MCF 10A (cell line): ENCODE data around the gene ODC1. TPM values are rescaled to one million over a fixed set of nuclear protein-coding genes. Genes with fewer than 3 reads are reported as not detected.

Experiments used
- BruUV-seq: library from RNA; stranded (reverse); fragments of 400-500 nt; replicated peaks from 2 replicates; lab custom pipeline; 2021; lab: Mats Ljungman, UMichigan
- CTCF ChIA-PET: fragments of 300-600 bp; sonication (Branson Sonifier 250); formaldehyde crosslinking; extraction: SDS; loops from one replicate; lab custom pipeline; 2021; ENCODE audit warnings: antibody characterized with exemption, inconsistent platforms; lab: Yijun Ruan, JAX
- POLR2A ChIA-PET: fragments of 300-600, 350-650 bp; sonication (Branson Sonifier 250); formaldehyde crosslinking; extraction: SDS; loops from one replicate; lab custom pipeline; 2020; ENCODE audit warnings: antibody characterized with exemption, inconsistent platforms; lab: Yijun Ruan, JAX
- DNase-seq: peaks from one replicate; pipeline ENCODE4 v3.0.0-alpha.2; 2018; ENCODE audit not compliant: unreplicated experiment
- H3K27ac Mint-ChIP-seq: one replicate; pipeline ENCODE4 v1.8.0; 2022; ENCODE audit warnings: mild to moderate bottlenecking, low read depth, mixed read lengths; ENCODE audit not compliant: unreplicated experiment
- H3K27me3 Mint-ChIP-seq: one replicate; pipeline ENCODE4 v1.8.0; 2022; ENCODE audit warnings: mixed read lengths; ENCODE audit not compliant: insufficient read depth, unreplicated experiment
- H3K36me3 Mint-ChIP-seq: one replicate; pipeline ENCODE4 v1.8.0; 2022; ENCODE audit warnings: mild to moderate bottlenecking, moderate library complexity, mixed read lengths; ENCODE audit not compliant: insufficient read depth, unreplicated experiment
- H3K4me1 Mint-ChIP-seq: one replicate; pipeline ENCODE4 v1.8.0; 2022; ENCODE audit warnings: mixed read lengths; ENCODE audit not compliant: insufficient read depth, unreplicated experiment
- H3K4me3 Mint-ChIP-seq: one replicate; pipeline ENCODE4 v1.8.0; 2022; ENCODE audit warnings: mild to moderate bottlenecking, moderate library complexity, mixed read lengths; ENCODE audit not compliant: unreplicated experiment
- H3K9me3 Mint-ChIP-seq: one replicate; pipeline ENCODE4 v1.8.0; 2022; ENCODE audit warnings: mixed read lengths; ENCODE audit not compliant: unreplicated experiment
- intact Hi-C: fragments of 100-400 bp; cut with micrococcal nuclease; formaldehyde crosslinking; loops from 2 replicates; pipeline ENCODE4 v1.14.1; 2022
- total RNA-seq: library from RNA; stranded (reverse); gene quantifications from 2 replicates; pipeline ENCODE4 v1.2.3, GENCODE V29; 2022
- TF ChIP-seq, protein P1 (sequence below): fragments of 200-600 bp; IDR thresholded peaks from one replicate; pipeline ENCODE4 v1.8.0; 2022; ENCODE audit warnings: antibody characterized with exemption, mild to moderate bottlenecking; ENCODE audit not compliant: unreplicated experiment

ODC1 gene
- total RNA-seq, 1 experiment from 2014 or later = 341 TPM

DNA sequence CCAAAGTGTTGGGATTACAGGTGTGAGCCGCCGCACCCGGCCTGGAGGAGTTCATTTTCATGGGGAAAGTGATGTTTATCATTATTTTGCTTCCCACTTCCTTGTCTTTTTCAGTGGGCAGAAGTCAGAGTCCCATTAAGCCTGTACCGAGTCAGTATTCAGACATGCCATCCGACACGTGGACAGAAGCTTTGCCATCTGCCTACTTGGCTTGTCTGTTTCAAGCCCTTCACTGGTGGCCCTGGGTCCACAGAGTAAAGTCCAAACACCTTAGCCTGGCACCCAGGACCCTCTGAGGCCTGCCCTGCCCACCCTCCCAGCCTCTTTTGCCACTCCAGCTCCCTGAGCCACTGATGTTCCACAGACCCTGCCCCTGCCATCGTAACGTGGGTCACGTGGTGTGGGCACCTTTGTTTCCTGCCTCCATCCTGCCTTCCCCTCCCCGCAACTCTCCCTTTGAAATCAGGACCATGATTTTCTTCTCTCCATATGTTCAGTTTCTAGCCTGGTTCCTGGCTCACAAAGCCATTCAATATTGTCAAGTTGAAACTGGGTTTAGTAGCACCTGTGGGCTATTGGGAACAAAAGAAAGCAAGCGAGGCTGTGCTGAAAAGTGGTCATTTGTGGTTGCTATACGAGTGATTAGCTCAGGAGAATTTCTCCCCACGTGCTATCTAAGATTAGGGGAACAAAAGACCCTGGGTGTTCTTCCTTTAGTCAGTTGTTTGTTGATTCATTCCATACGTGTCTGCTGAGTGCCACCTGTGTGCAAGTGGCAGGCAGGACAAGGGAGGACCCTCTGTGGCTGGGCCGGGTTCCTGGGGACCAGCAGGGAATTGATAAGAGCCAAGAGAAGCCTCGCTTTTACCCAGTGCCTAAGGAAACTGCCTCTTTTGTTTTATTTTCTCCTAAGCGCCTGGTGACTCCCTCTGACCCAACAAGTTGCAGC is 5.1 kb upstream of the ODC1 start:
- no peak for DNase-seq
- ChIA-PET POLR2A (interaction anchor here (0.5 to 1.4 kb wide), 11 partner anchors 37 to 915 kb away, joined by 3 to 7 read pairs (median 3); no protein-coding TSS in a partner anchor), CTCF (interaction anchor here (0.5 to 8.9 kb wide), 4 partner anchors 17 to 357 kb away, joined by 3 to 53 read pairs (median 5); no protein-coding TSS in a partner anchor)
- Mint-ChIP-seq H3K4me3 (peak overlapping the region; percentile 23), H3K36me3 (no peaks in the 10 kb centered on the region), H3K27ac (peak overlapping the region; percentile 72), H3K4me1 (peaks cover 41% of the 10 kb centered on the region), H3K9me3 (no peaks in the 10 kb centered on the region), H3K27me3 (no peaks in the 10 kb centered on the region)
- BruUV-seq = no TSS peak
- intact Hi-C loops = loop anchor here (1.0 to 2.0 kb wide), 3 partner anchors 40 to 82 kb away; no protein-coding TSS in a partner anchor
- TF ChIP-seq, protein P1, sequence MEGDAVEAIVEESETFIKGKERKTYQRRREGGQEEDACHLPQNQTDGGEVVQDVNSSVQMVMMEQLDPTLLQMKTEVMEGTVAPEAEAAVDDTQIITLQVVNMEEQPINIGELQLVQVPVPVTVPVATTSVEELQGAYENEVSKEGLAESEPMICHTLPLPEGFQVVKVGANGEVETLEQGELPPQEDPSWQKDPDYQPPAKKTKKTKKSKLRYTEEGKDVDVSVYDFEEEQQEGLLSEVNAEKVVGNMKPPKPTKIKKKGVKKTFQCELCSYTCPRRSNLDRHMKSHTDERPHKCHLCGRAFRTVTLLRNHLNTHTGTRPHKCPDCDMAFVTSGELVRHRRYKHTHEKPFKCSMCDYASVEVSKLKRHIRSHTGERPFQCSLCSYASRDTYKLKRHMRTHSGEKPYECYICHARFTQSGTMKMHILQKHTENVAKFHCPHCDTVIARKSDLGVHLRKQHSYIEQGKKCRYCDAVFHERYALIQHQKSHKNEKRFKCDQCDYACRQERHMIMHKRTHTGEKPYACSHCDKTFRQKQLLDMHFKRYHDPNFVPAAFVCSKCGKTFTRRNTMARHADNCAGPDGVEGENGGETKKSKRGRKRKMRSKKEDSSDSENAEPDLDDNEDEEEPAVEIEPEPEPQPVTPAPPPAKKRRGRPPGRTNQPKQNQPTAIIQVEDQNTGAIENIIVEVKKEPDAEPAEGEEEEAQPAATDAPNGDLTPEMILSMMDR = no peak

DNA sequence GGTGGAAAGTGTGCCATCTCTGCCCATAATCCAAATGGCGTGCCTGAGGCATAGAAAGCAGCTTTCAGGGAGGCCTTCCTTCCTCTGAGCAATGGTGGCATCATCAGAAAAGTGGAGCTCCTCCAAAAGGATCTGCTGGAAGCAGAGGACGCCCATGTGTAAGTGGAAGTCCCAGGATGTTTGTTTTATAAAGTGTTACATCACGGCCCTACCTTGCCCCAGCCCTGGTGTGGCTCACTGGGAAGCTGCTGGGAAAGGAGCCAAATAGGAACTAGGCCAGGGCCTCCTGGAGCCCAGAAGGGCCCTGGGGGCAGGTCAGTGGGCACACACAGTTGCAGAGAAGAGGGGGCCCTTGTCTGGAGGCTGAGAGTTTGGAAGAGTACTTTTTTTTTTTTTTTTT is 4.2 kb upstream of the ODC1 start:
- POLR2A ChIA-PET = interaction anchor here (0.5 to 1.4 kb wide), 16 partner anchors 30 to 891 kb away, joined by 3 to 7 read pairs (median 3); no protein-coding TSS in a partner anchor
- Mint-ChIP-seq H3K9me3 (no peaks in the 10 kb centered on the region), H3K27me3 (no peaks in the 10 kb centered on the region), H3K27ac (peak overlapping the region; percentile 65), H3K36me3 (no peaks in the 10 kb centered on the region), H3K4me3 (peak overlapping the region; percentile 35), H3K4me1 (peaks cover 33% of the 10 kb centered on the region)
- CTCF ChIA-PET = interaction anchor here (0.6 to 8.9 kb wide), 4 partner anchors 18 to 405 kb away, joined by 3 to 53 read pairs (median 4); no protein-coding TSS in a partner anchor
- peak; percentile 98 for DNase-seq
- TF ChIP-seq, protein P1 = no peak
- intact Hi-C loops = loop anchor here (1.0 to 2.0 kb wide), 3 partner anchors 40 to 82 kb away; no protein-coding TSS in a partner anchor
- BruUV-seq = no TSS peak

DNA sequence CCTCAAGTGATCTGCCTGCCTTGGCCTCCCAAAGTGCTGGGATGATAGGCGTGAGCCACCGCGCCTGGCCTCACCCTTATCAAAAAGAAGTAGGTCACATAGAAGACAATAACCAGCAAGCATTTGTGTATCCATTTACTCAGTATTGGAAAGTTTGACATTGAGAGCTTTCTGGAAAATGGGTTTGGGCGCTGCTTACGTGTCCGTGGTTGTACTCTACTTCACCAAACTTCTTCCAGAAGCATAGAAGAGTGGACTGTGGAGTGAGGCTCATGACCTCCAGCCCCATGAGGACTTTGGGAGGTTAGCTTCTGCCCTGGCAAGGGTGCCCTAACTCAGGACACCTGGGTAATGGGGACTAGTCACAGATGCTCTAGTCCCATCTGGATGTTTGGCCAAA is 3.7 kb upstream of the ODC1 start:
- no peaks in the 10 kb centered on the region for H3K27me3 Mint-ChIP-seq
- TF ChIP-seq, protein P1 = no peak
- no TSS peak for BruUV-seq
- POLR2A ChIA-PET = interaction anchor here (0.5 to 1.4 kb wide), 14 partner anchors 30 to 891 kb away, joined by 3 to 7 read pairs (median 3); no protein-coding TSS in a partner anchor
- intact Hi-C loops = loop anchor here (1.0 to 2.0 kb wide), 3 partner anchors 41 to 83 kb away; no protein-coding TSS in a partner anchor
- H3K4me1 Mint-ChIP-seq = peaks cover 33% of the 10 kb centered on the region
- H3K4me3 Mint-ChIP-seq = peak overlapping the region; percentile 35
- no peak for DNase-seq
- H3K27ac Mint-ChIP-seq = peak overlapping the region; percentile 65
- no peaks in the 10 kb centered on the region for H3K36me3 Mint-ChIP-seq
- H3K9me3 Mint-ChIP-seq = no peaks in the 10 kb centered on the region
- CTCF ChIA-PET = interaction anchor here (0.6 to 8.9 kb wide), 5 partner anchors 17 to 404 kb away, joined by 3 to 53 read pairs (median 4); no protein-coding TSS in a partner anchor
